Right kidney (tissue), 1 donor: Measurements from ENCODE around the gene RNF38.
"Not testable (repeated sequence)": the region's sequence is repeated elsewhere in the genome, so short reads cannot be mapped to it uniquely, and the experiment has no call there.

Experiments
- DNase-seq: peaks from one replicate; pipeline ENCODE4 v3.0.0-alpha.2; 2016

The RNF38 gene

DNA sequence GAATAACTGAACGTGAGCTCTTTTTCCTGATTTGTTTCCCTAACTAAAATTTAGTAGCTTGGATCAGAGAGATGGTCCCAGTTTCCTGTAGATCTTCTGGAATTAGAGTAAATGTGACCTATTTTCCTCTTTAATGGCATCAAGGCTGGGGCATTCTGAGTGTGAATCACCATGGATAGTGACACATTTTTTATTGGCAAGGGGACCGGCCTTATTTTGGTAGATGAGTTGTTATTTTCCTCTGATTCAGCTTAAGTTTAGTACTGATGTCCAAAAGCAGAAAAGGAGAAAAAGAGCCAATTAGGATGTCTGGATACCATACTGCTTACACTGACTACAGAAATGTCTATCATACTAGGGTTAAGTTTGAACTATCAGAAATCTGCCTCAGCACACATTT is 68.1 kb downstream of the RNF38 start:
- no peak for DNase-seq

- DNase-seq = peak; percentile 25
These were observed 71.2 kb downstream of the RNF38 start for GRCh38 chr9:36328798-36329411.

GRCh38 chr9:36325081-36325828 is 74.8 kb downstream of the RNF38 start:
- DNase-seq = no peak

DNA sequence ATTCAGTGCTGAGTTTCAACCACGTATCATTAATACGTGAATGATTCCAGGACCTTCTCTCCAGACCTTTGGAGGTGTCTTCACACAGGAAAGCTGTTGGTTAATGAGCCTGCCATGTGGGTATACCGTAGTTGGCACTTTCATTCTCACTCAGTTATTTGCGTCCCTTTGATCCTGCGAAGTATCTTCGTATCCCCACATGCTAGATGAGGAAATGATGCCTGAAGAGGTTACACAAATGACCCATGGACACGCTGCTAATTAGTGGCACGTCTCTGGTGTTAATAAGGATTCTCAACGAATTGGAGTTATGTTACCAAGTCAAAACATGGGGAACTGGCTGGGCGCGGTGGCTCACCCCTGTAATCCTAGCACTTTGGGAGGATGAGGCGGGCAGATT is 76.1 kb downstream of the RNF38 start:
- no peak for DNase-seq

GRCh38 chr9:36322462-36322861 is 77.6 kb downstream of the RNF38 start:
- DNase-seq = no peak

DNA sequence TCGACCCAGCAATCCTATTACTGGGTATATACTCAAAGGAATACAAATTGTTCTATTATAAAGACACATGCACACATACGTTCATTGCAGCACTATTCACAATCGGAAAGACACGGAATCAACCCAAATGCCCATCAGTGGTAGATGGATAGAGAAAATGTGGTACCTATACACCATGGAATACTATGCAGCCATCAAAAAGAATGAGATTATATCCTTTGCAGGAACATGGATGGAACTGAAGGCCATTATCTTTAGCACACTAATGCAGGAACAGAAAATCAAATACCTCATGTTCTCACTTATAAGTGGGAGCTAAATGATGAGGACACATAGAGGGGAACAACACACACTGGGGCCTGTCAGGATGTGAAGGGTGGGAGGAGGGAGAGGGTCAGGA is 78.2 kb downstream of the RNF38 start:
- not testable (repeated sequence) for DNase-seq

- no peak for DNase-seq
These were observed 79.6 kb downstream of the RNF38 start for GRCh38 chr9:36320466-36320865.

- no peak for DNase-seq
These were observed 80.3 kb downstream of the RNF38 start for GRCh38 chr9:36319806-36320205.

DNA sequence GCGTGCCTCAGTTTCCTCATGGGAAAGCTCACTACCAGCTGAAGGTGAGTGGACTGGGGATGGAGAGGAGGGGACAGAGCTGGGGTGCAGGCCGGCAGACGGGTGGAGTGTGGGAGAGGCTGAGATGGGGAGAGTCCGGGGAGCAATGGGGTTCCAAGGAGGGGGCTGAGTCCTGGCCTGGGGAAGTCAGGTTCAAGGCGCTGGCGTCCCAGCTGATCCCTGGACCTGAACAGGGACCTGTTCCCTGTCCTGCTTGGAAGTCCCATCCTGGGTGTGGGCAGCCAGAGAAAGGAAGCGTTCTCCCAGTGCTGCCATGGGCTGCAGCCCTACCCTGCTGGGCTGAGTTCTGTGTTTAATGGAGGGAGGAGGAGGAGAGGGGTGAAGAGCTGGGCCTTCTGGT is 80.9 kb downstream of the RNF38 start:
- no peak for DNase-seq

GRCh38 chr9:36318212-36318802 is 81.8 kb downstream of the RNF38 start:
- DNase-seq = no peak

DNA sequence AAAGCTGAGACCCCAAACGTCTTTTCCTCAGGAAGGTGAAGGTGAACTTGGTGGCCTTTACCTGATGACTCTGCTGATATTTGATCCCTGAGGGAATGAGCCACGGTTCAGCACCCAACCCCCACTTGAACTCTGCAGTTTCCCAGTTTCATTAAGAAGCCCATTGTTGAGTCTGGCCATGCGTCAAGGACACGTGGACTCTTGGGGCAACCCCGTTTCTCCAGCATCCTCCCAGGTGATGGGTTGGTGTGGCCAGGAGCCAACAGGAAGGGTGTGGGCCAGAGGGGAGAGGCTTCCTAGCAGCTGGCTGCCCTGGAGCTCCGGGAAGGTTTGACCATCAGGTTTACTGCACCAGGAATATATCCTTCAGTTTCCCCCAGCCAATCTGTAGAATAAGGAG is 82.3 kb downstream of the RNF38 start:
- DNase-seq = peak; percentile 36

DNA sequence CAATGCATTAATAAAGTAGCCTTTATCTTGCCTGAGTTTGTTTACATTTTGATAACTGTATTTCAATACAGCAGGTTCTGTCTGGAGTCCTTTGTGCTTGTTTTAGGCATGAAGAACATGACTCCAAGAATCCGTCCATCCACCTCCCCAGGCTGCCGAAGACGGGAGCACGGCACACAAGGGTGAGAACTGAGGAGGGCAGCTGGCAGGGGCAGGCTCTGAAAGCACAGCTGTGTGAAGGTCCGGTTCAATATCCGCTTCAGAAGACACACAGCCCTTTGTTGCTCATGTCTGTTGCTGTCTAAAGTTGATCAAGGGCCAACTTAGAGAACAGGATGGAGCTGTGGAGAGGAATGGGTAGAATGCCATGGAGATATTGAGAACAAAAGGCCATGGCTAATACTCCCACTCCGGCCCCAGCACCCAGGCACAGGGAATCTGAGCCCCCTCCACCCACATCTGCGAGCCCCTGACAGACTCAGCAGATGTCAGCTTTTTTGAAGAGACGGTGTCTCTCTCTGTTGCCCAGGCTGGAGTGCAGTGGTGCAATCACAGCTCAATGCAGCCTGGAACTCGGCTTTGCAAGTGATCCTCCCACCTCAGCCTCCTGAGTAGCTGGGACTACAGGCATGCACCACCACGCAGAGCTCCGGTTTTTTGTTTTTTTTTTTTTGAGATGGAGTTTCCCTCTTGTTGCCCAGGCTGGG is 83.3 kb downstream of the RNF38 start:
- DNase-seq = no peak

DNA sequence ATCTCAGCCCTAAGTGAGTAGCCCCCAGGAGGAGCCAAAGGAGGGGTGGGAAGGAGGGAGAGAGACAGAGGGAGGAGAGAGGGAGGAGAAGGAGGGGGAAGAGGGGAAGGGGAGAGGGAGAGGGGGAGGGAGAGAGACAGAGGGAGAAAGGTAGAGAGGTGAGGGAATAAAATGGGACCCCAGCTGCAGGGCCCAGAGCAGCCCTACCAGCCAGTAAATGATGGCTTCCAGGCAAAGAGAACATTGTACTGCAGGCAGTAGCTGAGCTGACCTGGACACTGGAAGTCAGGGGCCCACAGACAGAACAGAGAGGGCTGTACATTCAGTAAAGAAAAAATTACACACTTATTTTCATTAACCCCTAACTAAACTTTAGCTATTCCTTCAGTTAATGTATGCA is 84.0 kb downstream of the RNF38 start:
- no peak for DNase-seq

DNA sequence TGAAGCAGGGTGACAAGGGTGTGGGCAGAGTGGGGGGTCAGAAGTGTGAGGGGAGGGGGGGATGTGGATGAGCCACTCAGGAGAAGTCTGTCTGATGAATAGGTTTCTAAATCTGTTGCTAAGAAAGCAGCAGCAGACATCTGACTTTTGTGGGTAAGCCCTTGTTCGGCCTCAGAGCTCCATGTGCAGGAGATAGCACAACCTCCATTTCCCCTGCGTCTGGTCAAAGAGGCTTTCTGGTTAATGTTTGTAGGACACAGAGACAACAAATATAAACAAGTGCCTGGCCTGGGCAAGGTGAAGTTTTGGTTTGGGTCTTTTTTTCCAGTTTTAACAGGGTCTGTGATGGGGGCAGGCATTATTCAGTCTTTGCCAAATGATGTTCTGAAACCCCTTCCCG is 84.8 kb downstream of the RNF38 start:
- no peak for DNase-seq

DNA sequence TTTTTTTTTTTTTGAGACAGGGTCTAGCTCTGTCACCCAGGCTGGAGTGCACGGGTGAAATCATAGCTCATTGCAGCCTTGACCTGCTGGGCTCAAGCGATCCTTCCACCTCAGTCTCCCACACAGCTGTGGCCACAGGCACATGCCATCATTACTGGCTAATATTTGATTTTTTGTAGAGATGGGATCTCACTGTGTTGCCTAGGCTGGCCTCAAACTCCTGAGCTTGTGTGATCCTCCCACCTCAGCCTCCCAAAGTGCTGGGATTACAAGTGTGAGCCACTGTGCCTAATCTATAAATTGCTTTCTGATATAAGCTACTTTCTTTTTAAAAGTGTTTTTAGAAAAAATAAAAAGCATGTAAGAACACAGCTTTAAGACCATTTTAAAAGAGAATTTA is 85.3 kb downstream of the RNF38 start:
- DNase-seq = no peak

GRCh38 chr9:36306471-36307306 is 93.4 kb downstream of the RNF38 start:
- no peak for DNase-seq

DNA sequence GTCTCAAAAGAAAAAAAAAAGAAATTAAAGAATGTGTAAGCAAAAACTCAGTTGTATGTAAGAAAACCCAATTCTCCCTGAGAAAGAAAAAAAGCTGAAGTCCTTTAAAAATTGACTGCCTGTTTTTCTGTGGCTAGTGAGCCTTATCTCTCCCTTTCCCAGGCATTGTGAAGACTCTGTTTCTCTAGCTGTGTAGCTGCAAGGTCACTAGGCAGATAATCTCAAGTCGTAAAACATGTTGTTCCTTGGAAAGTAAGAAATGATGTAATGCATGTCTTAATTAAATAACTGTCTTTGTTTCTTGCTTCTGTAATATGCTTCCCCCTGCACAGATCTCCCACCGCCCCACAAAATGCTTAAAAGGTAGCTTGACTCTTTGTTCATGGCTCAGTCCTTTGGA is 95.7 kb downstream of the RNF38 start:
- DNase-seq = not testable (repeated sequence)

DNA sequence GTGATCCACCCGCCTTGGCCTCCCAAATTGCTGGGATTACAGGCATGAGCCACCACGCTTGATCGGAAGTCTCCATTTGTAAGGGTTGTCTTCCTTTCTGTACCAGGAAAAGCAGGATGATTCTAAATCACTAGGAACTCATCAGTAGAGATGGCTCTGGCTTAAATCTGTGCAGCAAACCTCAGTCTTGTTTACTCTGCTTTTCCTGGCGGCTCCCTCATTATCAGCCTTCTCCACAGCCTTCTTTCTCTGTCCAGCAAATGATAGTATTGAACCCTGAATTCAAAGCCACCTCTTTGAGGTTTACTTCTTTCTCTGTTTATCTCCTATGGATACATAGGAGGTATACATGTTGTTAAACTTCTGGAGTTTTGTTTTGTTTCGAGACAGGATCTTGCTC is 98.8 kb downstream of the RNF38 start:
- DNase-seq = no peak

DNA sequence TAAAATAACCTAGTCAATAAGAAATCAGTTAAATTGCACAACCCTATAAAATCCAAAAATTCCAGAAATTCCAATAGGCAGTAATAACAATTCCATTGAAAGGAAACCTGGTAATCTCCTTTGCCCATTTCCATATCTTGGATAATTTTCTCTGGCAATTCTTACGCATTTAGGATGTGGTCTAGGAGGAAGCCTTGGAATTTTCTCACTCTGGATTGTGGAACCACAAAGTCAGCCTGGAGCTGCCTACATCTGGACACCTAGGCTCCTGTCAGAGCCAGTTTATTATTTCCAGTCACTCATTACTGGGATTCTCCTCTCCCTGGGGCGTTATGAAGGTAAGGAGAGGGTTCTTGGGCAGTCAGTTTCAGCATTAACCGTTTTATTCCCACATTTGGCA is 101.5 kb downstream of the RNF38 start:
- DNase-seq = no peak

DNA sequence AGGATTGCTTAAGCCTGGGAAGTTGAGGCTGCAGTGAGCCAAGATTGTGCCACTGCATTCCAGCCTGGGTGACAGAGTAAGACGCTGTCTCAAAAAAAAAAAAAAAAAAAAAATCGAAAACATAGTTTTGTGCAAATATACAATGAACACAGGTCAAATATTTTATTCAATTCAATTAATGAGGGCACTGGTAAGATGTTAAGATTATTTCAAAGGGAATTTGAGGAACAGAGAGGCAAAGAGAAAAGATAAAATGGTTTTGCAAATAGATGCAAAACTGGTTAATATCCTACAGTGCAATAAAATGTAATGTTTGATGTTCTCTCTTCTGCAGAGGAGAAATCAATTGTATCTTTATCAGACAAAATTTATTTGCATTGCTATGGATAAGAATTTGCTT is 102.3 kb downstream of the RNF38 start:
- DNase-seq = no peak

- not testable (repeated sequence) for DNase-seq
These were observed 105.1 kb downstream of the RNF38 start for GRCh38 chr9:36294996-36295395.

DNA sequence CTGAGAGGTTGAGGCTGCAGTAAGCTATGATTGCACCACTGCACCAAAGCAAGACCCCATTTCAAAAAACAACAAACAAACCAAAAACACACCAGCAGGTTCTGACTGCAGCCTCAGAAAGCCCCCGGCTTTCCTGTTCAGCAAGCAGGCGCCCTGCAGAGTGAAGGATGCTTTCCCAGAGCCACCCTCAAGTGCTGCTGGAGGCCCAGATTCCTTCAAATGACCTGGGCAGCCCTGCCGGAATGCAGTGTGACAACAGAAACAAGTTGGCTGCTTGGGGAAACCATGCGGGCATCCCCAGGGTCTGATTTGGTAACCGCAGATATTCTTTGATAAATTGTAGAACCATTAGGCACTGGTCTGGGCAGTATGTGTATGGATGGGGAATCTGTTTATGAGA is 106.2 kb downstream of the RNF38 start:
- DNase-seq = no peak
